HG02938 (cell line): ENCODE results near the gene SLC25A46.
"Not testable (repeated sequence)": the region's sequence is repeated elsewhere in the genome, so short reads cannot be mapped to it uniquely, and the experiment has no call there.

Experiments
- ATAC-seq: cut with Tn5 transposase; IDR thresholded peaks from one replicate; pipeline ENCODE4 v1.9.1; 2021; ENCODE audit warnings: mild to moderate bottlenecking, moderate library complexity; ENCODE audit not compliant: unreplicated experiment

SLC25A46 gene

GRCh38 chr5:110754181-110754580 lies 15.4 kb downstream of the SLC25A46 start:
- no peak for ATAC-seq

DNA sequence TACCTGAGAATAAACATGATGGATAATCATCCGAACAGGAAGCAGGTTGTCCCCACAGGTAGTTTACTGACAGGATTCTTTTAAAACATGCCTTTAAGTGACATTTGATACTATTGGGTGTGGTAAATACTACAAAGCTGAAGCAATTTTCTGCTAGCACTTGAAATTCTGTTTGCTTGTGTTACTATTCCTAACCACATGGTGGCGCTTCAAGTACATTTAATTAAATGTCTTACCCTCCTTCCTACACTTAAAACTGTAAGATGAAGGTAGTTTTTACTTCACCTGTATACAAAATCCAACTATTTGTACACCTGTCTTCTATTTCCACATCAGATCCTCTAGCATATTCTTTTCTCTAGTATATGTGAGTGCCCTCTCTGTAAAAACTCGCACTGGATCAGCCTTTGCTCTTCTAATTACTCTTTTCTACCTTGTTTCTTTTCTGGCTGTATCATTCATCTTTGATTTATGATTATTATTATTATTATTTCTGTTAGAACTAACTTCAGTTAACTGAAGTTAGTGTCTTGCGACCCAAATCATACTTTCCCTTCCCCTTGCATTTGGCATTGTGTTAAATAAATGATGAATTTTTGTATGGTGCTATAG lies 18.4 kb downstream of the SLC25A46 start:
- no peak for ATAC-seq

- ATAC-seq, result no peak
Measured at GRCh38 chr5:110760158-110760557, 21.4 kb downstream of the SLC25A46 start.

DNA sequence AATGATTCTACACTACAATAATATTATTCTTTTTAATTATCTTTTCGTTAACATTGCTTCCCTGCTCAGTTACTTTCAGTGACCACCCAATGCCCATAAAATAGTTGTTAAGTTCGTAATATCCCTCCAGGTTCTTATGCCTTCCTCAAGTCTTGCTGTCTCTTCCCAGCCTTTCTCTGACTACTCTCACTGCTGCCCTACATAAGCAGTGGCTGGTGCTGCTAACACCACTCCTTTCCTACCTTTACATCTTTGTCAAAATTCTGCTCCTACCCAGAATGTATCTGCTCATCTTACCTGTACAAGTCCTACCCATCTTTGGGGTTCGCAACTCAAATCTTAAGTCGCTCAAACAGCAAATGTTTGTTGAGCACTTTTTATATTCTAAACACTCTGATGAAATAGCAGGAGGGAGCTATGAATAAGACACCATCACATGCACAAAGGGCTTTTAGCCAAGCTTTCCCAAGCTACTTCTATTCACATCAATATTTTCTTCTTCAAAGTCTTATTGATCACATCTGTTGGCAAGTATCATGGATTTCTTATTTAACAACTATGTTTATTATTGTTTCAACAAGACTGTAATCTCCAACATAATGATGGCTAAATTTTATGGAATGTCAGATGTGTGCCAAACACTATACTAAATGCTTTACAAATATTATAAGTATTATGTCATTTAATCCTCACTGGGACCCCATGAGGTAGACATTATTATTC lies 29.5 kb downstream of the SLC25A46 start:
- ATAC-seq, result no peak

DNA sequence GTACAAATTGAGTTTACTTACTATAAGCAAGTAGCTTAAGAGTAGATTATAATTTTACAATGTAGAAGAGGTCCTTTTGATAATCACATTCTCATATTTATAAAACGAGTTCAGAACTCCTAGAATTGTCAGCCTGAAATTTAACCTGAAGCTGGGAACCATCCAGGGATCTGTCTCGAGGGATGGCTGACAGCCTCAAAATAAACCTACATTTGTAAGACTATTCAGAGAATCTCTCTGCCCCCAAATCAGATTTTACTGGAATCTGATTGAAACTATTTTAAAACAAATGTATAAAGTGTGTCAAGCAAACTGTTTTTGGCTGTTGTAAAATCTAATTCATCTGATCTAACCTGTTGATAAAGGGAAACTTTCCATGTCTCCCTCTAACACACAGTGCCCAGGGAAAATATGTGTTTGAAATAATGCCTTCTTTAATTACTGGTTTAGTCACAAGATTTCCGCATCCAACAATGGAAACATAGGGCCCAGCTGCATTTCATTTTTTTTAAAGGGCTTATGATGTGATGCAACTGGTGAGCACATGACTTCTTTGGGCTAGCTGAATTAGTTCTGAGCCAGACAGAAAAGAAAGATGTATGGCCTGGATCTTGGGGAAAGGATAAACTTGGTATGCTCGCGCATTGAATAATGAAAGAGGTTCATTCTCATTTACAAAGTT lies 30.3 kb downstream of the SLC25A46 start:
- ATAC-seq, result no peak

- ATAC-seq, result no peak
Measured at GRCh38 chr5:110770286-110770685, 31.5 kb downstream of the SLC25A46 start.

GRCh38 chr5:110784901-110785300 lies 46.1 kb downstream of the SLC25A46 start:
- ATAC-seq, result no peak

DNA sequence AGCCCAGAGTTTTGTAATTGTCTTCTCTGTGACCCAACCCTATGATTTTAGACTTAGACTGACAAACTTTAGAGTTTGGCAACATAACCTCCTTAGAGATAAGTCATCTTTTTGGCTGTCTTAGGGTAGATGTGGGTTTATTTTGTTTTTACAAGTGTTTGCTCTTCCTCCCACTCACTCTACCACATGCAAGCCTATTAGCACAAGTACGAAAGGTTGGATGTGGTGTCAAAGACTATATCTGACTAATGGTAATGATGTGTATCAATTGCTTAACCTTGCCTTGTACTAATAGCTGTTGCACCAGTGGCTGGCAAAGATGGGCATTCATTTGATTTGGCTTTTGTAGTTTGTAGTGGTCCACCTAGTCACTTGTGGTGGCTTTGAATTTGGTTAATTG lies 46.5 kb downstream of the SLC25A46 start:
- ATAC-seq, result no peak

- not testable (repeated sequence) for ATAC-seq
Measured at GRCh38 chr5:110788006-110788405, 49.2 kb downstream of the SLC25A46 start.

- ATAC-seq, result no peak
Measured at GRCh38 chr5:110790673-110791072, 51.9 kb downstream of the SLC25A46 start.

DNA sequence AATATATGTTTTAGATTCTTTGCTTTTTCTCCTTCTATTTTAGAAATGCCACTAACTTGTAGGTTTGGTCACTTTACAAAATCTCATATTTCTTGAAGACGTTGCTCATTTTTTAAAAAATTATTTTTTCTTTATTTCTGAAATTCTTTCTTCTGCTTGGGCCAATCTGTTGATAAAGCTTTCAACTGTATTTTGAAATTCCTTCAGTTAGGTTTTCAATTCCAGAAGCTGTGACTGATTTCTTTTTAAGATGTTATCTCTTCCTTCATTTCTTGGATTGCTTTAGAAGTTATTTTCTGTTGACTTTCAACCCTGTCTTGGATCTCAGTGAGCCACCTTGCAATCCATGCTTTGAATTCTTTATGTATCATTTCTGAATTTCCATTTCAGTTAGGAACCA lies 64.2 kb downstream of the SLC25A46 start:
- ATAC-seq, result no peak

GRCh38 chr5:110803467-110804326 lies 64.9 kb downstream of the SLC25A46 start:
- ATAC-seq, result no peak

GRCh38 chr5:110807169-110807568 lies 68.4 kb downstream of the SLC25A46 start:
- ATAC-seq, result no peak

DNA sequence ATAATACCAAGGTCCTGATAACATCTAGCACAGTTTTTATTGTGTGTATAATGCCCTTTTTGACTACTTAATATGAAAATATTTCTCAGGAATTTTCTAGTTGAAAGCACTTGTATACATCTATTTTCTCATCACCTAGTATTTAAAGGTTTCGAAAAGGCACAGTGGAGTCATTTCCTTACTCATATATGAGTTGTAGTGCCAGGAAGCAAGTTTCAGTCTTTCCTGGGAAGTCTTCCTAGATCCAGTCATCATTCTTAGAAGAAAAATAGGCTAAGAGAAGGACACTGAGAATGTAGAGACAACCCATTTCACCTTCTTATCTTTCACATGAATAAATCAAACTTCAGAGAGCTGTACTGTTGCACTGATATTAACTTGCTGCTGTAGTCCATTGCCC lies 70.2 kb downstream of the SLC25A46 start:
- no peak for ATAC-seq
